Esophagus squamous epithelium (tissue), 5 donors: ENCODE data around the gene PCSK5. TPM values are rescaled to one million over a fixed set of nuclear protein-coding genes. Genes with fewer than 3 reads are reported as not detected.

Experiments used
- DNase-seq: peaks from one replicate; lab custom pipeline; 2025; lab: John Stamatoyannopoulos, UW
- H3K27ac ChIP-seq, 4 donors: fragments of 200-600 bp; sonication (generic); one replicate each; pipeline ENCODE4 v1.5.1; 2016 to 2019; ENCODE audit warnings: mild to moderate bottlenecking in 1 of 4
- H3K27me3 ChIP-seq, 4 donors: fragments of 200-600 bp; sonication (generic); 1 replicate in 3 of 4; 2 replicates in 1 of 4; pipeline versions ENCODE4 v1.5.1 to v1.6.0; 2017 to 2021; ENCODE audit warnings: antibody characterized with exemption in 1 of 4
- H3K36me3 ChIP-seq, 3 donors: fragments of 200-600 bp; sonication (generic); one replicate each; pipeline ENCODE4 v1.5.1; 2016 to 2019
- H3K4me1 ChIP-seq, 3 donors: fragments of 200-600 bp; sonication (generic); one replicate each; pipeline ENCODE4 v1.5.1; 2017 to 2019
- H3K4me3 ChIP-seq, 4 donors: fragments of 200-600 bp; sonication (generic); 1 replicate in 3 of 4; 2 replicates in 1 of 4; pipeline ENCODE4 v1.5.1; 2016 to 2019; ENCODE audit warnings: mild to moderate bottlenecking in 2 of 4, moderate library complexity in 1 of 4
- H3K9me3 ChIP-seq, 3 donors: fragments of 200-600 bp; sonication (generic); one replicate each; pipeline ENCODE4 v1.5.1; 2016 to 2019
- POLR2A ChIP-seq, 4 donors: fragments of 450-650 bp; IDR thresholded peaks; one replicate each; pipeline ENCODE4 v1.6.1; 2017; ENCODE audit warnings: antibody characterized with exemption in 4 of 4, mild to moderate bottlenecking in 4 of 4, moderate library complexity in 3 of 4
- WGBS, 2 donors: methylation state at CpG; one replicate each; pipeline ENCODE4 v1.1.5; 2018; 5-methylcytosine and 5-hydroxymethylcytosine counted together
- intact Hi-C: fragments of 100-400 bp; cut with DNase I; formaldehyde crosslinking; loops from one replicate; pipeline ENCODE4 v1.15.0; 2022
- total RNA-seq, 4 donors: library from RNA; depleted of rRNA; stranded (reverse); fragments of >200 nt; gene quantifications; one replicate each; pipeline ENCODE4 v1.1.0, GENCODE V29; 2016
- TF ChIP-seq, protein P1 (sequence below), 6 experiments: fragments of 450-650 bp in 4 of 6; fragments of 200-600 bp in 2 of 6; sonication (generic) in 2 of 6; IDR thresholded peaks; one replicate each; pipeline ENCODE4 v1.5.1; 2016 to 2019; ENCODE audit warnings: antibody characterized with exemption in 6 of 6, mild to moderate bottlenecking in 4 of 6, moderate library complexity in 4 of 6
- donor health status: DM: yes; HTN: yes; CAD: no.

The PCSK5 gene
- total RNA-seq, 4 donors from 2014 or later: 8.4 to 33.8 (median 24.2) TPM

GRCh38 chr9:76363032-76363395, 472.5 kb downstream of the PCSK5 start:
- peaks cover 0 to 85% (median 0%) of the 10 kb centered on the region in 4 donors for H3K27me3 ChIP-seq
- no peaks in the 10 kb centered on the region for H3K36me3 ChIP-seq
- intact Hi-C loops: no loop called here
- H3K4me1 ChIP-seq: peaks cover 0 to 15% (median 0%) of the 10 kb centered on the region in 3 donors
- 91 to 94% methylated on average over 3 of the region's 3 CpGs for WGBS, 2 donors
- no peak for TF ChIP-seq POLR2A (IDR thresholded peaks at IDR 0.05)
- TF ChIP-seq, protein P1, sequence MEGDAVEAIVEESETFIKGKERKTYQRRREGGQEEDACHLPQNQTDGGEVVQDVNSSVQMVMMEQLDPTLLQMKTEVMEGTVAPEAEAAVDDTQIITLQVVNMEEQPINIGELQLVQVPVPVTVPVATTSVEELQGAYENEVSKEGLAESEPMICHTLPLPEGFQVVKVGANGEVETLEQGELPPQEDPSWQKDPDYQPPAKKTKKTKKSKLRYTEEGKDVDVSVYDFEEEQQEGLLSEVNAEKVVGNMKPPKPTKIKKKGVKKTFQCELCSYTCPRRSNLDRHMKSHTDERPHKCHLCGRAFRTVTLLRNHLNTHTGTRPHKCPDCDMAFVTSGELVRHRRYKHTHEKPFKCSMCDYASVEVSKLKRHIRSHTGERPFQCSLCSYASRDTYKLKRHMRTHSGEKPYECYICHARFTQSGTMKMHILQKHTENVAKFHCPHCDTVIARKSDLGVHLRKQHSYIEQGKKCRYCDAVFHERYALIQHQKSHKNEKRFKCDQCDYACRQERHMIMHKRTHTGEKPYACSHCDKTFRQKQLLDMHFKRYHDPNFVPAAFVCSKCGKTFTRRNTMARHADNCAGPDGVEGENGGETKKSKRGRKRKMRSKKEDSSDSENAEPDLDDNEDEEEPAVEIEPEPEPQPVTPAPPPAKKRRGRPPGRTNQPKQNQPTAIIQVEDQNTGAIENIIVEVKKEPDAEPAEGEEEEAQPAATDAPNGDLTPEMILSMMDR (IDR thresholded peaks at IDR 0.05): no peak
- no peak overlapping the region for H3K27ac ChIP-seq
- H3K9me3 ChIP-seq: no peaks in the 10 kb centered on the region
- no peak overlapping the region for H3K4me3 ChIP-seq
- DNase-seq: no peak

DNA sequence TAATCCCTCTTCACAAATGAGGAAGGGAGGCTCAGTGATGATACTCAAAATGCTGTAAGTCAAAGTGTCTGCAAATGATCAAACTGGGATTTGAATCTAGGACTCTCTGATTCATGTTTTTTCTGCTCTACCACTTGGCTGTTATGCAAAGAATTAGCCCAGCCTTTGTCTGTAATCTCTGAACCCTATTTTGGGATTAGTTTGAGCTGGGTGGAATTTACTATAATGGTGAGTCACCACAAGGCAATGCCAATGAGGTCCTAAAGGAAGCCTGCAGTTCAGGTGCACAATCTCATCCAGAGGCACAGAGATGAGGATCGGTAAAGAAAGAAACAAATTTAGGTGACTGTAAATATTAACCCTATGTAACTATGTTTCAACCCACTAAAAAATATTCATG, 474.6 kb downstream of the PCSK5 start:
- H3K4me1 ChIP-seq: peaks cover 0 to 15% (median 0%) of the 10 kb centered on the region in 3 donors
- intact Hi-C loops: no loop called here
- no peak for DNase-seq
- no peak overlapping the region for H3K27ac ChIP-seq
- TF ChIP-seq POLR2A (IDR thresholded peaks at IDR 0.05): no peak
- TF ChIP-seq, protein P1 (IDR thresholded peaks at IDR 0.05): no peak
- 25 to 29% methylated on average over 1 of the region's 1 CpG for WGBS, 2 donors
- no peaks in the 10 kb centered on the region for H3K9me3 ChIP-seq
- H3K36me3 ChIP-seq: no peaks in the 10 kb centered on the region
- H3K4me3 ChIP-seq: no peak overlapping the region
- H3K27me3 ChIP-seq: peaks cover 0 to 86% (median 0%) of the 10 kb centered on the region in 4 donors

- peaks cover 0 to 15% (median 0%) of the 10 kb centered on the region in 3 donors for H3K4me1 ChIP-seq
- 60 to 67% methylated on average over 4 of the region's 4 CpGs for WGBS, 2 donors
- no peak for DNase-seq
These were observed 475.8 kb downstream of the PCSK5 start for GRCh38 chr9:76366275-76366674.

GRCh38 chr9:76369583-76369982, 479.1 kb downstream of the PCSK5 start:
- Histone ChIP-seq H3K4me1 (peaks cover 5 to 40% (median 16%) of the 10 kb centered on the region in 3 donors), H3K27ac (no peak overlapping the region), H3K9me3 (no peaks in the 10 kb centered on the region), H3K4me3 (no peak overlapping the region), H3K27me3 (peaks cover 0 to 51% (median 0%) of the 10 kb centered on the region in 4 donors), H3K36me3 (no peaks in the 10 kb centered on the region)
- intact Hi-C loops: no loop called here
- DNase-seq: no peak
- 41 to 74% methylated on average over 3 to 4 of the region's 4 CpGs for WGBS, 2 donors
- TF ChIP-seq, protein P1 (IDR thresholded peaks at IDR 0.05): no peak
- TF ChIP-seq POLR2A (IDR thresholded peaks at IDR 0.05): no peak

More at GRCh38 chr9:76366275-76366674, 475.8 kb downstream of the PCSK5 start:
- Histone ChIP-seq H3K27me3 (peaks cover 0 to 81% (median 0%) of the 10 kb centered on the region in 4 donors), H3K27ac (no peak overlapping the region), H3K4me3 (no peak overlapping the region), H3K9me3 (no peaks in the 10 kb centered on the region), H3K36me3 (no peaks in the 10 kb centered on the region)
- no peak for TF ChIP-seq POLR2A (IDR thresholded peaks at IDR 0.05)
- intact Hi-C loops: no loop called here

DNA sequence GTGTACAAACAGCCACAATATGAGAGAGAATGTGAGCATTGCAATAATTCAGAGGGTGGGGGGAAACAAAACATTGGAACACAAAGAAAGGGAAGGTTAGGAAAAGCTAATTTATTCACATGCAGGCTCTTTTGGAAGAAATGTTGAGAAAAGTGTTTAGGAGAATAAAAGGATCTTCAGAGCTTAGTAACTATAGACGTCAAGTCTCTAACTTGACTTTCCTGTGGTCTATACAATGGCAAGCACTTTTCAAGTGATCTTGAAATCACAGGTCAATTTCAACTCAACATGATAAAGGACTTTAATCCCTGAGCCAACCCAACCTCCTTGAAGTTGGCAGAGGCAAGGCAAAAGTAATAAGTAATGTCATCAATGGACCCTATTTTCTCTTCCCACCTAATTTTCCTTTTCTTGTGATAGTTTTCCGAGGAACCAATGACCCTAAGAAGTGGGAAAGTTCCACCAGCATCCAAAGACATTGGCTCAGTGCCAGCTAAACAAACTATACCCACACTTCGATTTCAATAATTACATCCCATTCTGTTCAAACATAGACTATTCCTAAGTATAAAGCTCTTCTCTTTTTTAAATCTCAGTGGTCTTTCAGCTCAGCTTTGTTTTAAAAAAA, 480.0 kb downstream of the PCSK5 start:
- 71 to 84% methylated on average over 3 of the region's 3 CpGs for WGBS, 2 donors
- Histone ChIP-seq H3K4me1 (peaks cover 5 to 41% (median 21%) of the 10 kb centered on the region in 3 donors), H3K27me3 (peaks cover 0 to 51% (median 0%) of the 10 kb centered on the region in 4 donors), H3K4me3 (no peak overlapping the region), H3K36me3 (no peaks in the 10 kb centered on the region), H3K27ac (no peak overlapping the region), H3K9me3 (no peaks in the 10 kb centered on the region)
- DNase-seq: no peak
- no peak for TF ChIP-seq POLR2A (IDR thresholded peaks at IDR 0.05)
- TF ChIP-seq, protein P1 (IDR thresholded peaks at IDR 0.05): no peak
- intact Hi-C loops: no loop called here
